Measurements from ENCODE around the gene CST3.

DNA sequence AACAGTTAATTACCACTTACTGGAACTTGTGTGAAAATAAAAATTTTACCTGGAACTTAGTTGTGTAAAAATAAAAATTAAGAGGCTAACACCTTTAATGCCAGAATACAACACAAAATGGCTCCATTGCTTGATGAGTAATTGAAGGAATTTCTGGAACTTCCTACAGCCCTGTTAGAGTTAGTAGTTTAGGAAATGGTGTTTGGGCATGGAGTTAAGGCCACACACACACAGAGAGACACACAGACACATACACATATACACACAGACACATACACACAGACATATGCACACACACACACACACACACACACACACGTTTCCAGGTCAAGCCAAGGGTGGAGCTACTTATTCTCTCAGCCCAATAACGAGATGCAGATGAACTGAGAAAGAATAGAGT, 20.6 kb upstream of the CST3 start:
- no peak for TF ChIP-seq CTCF (IDR thresholded peaks at IDR 0.05)
- TF ChIP-seq ZFX (IDR thresholded peaks at IDR 0.05; ENCODE audit: borderline replicate concordance), result no peak

Measured in 22Rv1 (cell line).